Aorta (tissue), 5 donors: ENCODE data around the gene KASH5. TPM values are rescaled to one million over a fixed set of nuclear protein-coding genes. Genes with fewer than 3 reads are reported as not detected.
"Not testable (repeated sequence)": the region's sequence is repeated elsewhere in the genome, so short reads cannot be mapped to it uniquely, and the experiment has no call there.

Experiments
- ATAC-seq: fragments of 200-7000 bp; cut with Tn5 transposase; one replicate; pipeline ENCODE4 v1.9.1; 2022; ENCODE audit warnings: moderate library complexity; ENCODE audit not compliant: low FRiP score
- DNase-seq, 2 donors: peaks; one replicate each; pipeline ENCODE4 v3.0.0-alpha.2; 2020
- H3K27ac ChIP-seq, 2 donors: one replicate each; pipeline ENCODE4 v1.5.1; 2013; ENCODE audit warnings: low read length in 2 of 2, mild to moderate bottlenecking in 2 of 2, moderate library complexity in 2 of 2, control low read depth in 1 of 2, inconsistent platforms in 1 of 2, low read depth in 1 of 2
- H3K27me3 ChIP-seq, 2 donors: one replicate each; pipeline ENCODE4 v1.6.1; 2013; ENCODE audit warnings: control low read depth in 1 of 2, low read length in 1 of 2, mild to moderate bottlenecking in 1 of 2, moderate library complexity in 1 of 2; ENCODE audit not compliant: insufficient read depth in 2 of 2, control insufficient read depth in 1 of 2
- H3K36me3 ChIP-seq, 2 donors: one replicate each; pipeline ENCODE4 v1.6.1; 2013; ENCODE audit warnings: control low read depth in 1 of 2, low read length in 1 of 2, mild to moderate bottlenecking in 1 of 2; ENCODE audit not compliant: insufficient read depth in 2 of 2, control insufficient read depth in 1 of 2
- H3K4me1 ChIP-seq, 2 donors: one replicate each; pipeline ENCODE4 v1.6.1; 2013; ENCODE audit warnings: low read length in 2 of 2, control low read depth in 1 of 2, mild to moderate bottlenecking in 1 of 2, moderate library complexity in 1 of 2; ENCODE audit not compliant: insufficient read depth in 2 of 2, control insufficient read depth in 1 of 2
- H3K4me3 ChIP-seq, 2 donors: one replicate each; pipeline ENCODE4 v1.5.1; 2013; ENCODE audit warnings: low read length in 2 of 2, control low read depth in 1 of 2, mild to moderate bottlenecking in 1 of 2
- H3K9me3 ChIP-seq: one replicate; pipeline ENCODE4 v1.6.1; 2013; ENCODE audit warnings: mild to moderate bottlenecking, low read length; ENCODE audit not compliant: control insufficient read depth
- WGBS, 2 donors: extraction: QIAGEN DNeasy Blood & Tissue Kit; methylation state at CpG; one replicate each; pipeline ENCODE4 v1.1.7; 2013; 5-methylcytosine and 5-hydroxymethylcytosine counted together
- intact Hi-C, 2 donors: fragments of 100-400 bp; cut with DNase I; formaldehyde crosslinking; loops; one replicate each; pipeline versions ENCODE4 v1.14.2 to v1.15.0; 2022
- polyA plus RNA-seq, 2 donors: library from polyadenylated mRNA; stranded (reverse); fragments of 200-250 nt; gene quantifications; one replicate each; pipeline ENCODE4 v1.2.3, GENCODE V29; 2013
- total RNA-seq, 2 donors: library from RNA; stranded (reverse); fragmentation: NEBNext Ultra II Directional; extraction: Animal tissue kit (Norgen Biotek cat#: 25700); gene quantifications; one replicate each; pipeline ENCODE4 v1.2.1, GENCODE V29; 2021
- donor health status: healthy with polysubstance abuse.
- donor health status: Bipolar disorder and iron deficiency.
- donor health status: DM: no; HTN: no; CAD: no.
- donor health status: DM: no; HTN: no; CAD: no.
- donor health status: DM: yes; HTN: yes; CAD: no.

Gene KASH5
- total and polyA plus RNA-seq, 4 donors: not detected

DNA sequence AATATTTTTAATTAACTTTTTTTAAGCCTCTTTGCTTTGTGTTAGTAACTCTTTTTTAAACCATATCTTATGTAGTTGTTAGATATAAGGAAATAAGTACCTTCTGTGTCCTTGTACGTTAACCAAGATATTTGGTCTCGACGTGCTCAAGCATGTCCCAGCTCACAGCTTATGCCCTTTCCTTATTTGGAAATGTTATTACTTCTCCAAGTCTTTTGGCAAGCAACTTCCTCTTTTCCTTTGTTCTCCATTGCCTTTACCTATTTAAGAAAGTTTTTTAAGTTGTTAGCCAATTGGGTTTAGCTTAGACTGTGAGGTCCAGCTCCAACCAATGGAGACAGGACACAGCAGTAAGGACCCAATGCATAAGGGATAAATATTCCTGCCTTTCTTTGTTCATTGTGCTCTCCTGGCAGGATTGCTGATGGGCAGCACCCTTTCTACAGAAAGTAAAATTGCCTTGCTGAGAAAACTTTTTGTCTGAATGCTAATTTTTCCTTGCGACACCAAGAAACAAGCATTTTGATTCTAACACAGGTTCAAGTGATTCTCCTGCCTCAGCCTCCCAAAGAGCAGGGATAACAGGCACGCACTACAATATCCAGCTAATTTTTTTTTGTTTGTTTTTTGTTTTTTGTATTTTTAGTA, 19.2 kb upstream of the KASH5 start:
- Histone ChIP-seq H3K27me3 (no peaks in the 10 kb centered on the region), H3K9me3 (peaks cover 14% of the 10 kb centered on the region), H3K27ac (no peak overlapping the region), H3K36me3 (no peaks in the 10 kb centered on the region), H3K4me3 (no peak overlapping the region), H3K4me1 (no peaks in the 10 kb centered on the region)
- DNase-seq: no peak
- no peak for ATAC-seq
- WGBS, 2 donors: 77 to 92% methylated on average over 5 of the region's 5 CpGs
- intact Hi-C loops: no loop called here

DNA sequence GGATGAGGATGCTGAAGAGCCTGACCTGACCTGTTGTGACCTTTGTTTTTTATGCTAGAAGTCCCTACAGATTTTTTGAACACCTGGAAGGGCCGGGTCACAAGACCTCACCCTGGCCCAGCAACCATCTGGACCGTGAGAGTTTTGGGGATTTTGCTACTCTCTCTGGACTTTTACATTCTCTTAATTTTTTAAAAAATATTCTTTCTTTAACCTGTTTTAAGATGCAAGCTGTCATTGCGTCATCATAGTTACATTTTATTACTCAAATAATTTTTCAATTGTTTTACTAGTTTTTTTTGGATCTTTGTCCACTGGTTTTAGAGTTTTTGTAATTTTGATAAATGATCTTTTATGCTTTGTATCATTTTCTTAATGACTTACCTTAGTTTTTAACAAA, 16.9 kb upstream of the KASH5 start:
- Histone ChIP-seq H3K4me3 (no peak overlapping the region), H3K9me3 (peaks cover 14% of the 10 kb centered on the region), H3K4me1 (no peaks in the 10 kb centered on the region), H3K27ac (no peak overlapping the region), H3K27me3 (no peaks in the 10 kb centered on the region), H3K36me3 (no peaks in the 10 kb centered on the region)
- WGBS, 2 donors: 73 to 74% methylated on average over 3 of the region's 3 CpGs
- intact Hi-C loops: no loop called here
- no peak for DNase-seq
- ATAC-seq: no peak

DNA sequence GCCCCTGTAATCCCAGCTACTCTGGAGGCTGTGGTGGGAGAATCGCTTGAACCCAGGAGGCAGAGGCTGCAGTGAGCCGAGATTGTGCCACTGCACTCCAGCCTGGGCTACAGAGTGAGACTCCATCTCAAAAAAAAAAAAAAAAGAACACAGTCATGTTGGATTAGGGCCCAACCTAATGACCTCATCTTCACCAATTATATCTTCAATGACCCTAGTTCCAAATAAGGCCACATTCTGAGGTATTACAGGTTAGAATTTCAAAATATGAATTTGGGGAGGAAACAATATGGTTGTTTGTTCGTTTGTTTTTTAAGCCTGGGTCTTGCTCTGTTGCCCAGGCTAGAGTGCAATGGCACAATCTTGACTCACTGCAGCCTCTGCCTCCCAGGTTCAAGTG, 14.9 kb upstream of the KASH5 start:
- H3K4me1 ChIP-seq, H3K4me3 ChIP-seq, H3K27me3 ChIP-seq, ATAC-seq, intact Hi-C loops, H3K36me3 ChIP-seq, H3K27ac ChIP-seq, DNase-seq: not testable (repeated sequence)
- WGBS, 2 donors: 81 to 82% methylated on average over 3 of the region's 3 CpGs
- H3K9me3 ChIP-seq: peaks cover 14% of the 10 kb centered on the region

DNA sequence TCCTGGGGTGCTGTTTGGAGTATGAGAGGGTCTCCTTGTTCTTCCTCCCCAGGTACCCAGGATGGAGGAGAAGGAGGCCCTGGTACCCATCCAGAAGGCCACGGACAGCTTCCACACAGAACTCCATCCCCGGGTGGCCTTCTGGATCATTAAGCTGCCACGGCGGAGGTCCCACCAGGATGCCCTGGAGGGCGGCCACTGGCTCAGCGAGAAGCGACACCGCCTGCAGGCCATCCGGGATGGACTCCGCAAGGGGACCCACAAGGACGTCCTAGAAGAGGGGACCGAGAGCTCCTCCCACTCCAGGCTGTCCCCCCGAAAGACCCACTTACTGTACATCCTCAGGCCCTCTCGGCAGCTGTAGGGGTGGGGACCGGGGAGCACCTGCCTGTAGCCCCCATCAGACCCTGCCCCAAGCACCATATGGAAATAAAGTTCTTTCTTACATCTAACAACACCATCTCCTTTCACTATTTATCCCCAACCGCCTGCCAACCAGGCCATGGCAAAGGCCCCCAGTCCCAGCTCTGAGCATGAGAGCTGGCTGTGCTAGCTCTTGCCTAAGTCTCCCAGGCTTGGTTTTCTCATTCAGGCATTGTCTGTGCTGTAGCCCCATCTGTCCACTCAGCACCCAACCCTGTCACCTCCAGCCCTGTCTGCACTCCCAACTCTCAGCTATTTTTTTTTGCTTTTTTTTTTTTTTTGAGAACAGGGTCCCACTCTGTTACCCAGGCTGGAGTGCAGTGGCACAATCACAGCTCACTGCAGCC, 13.2 kb upstream of the KASH5 start:
- Histone ChIP-seq H3K4me3 (no peak overlapping the region), H3K27me3 (no peaks in the 10 kb centered on the region), H3K4me1 (no peaks in the 10 kb centered on the region), H3K36me3 (no peaks in the 10 kb centered on the region), H3K27ac (no peak overlapping the region), H3K9me3 (peaks cover 7% of the 10 kb centered on the region)
- ATAC-seq: no peak
- intact Hi-C loops: no loop called here
- 86 to 92% methylated on average over 16 of the region's 16 CpGs for WGBS, 2 donors
- no peak for DNase-seq

DNA sequence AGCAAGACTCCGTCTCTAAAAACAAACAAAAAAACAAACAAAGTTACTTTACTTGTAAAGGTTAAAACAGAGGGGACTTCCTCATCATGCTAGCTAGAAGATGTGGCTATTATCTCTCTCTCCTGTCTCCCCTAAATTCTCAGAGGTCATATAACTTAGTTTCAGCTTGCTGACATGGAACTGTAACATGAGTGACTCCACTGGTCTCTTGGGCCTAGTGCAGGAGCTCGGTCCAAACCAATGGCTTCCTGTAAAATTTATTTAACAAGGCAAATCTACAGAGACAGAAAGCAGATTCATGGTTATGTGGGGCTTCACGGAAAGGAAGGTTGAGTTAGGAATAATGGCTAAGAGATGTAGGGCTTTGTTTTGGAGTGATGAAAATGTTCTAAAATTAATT, 9.5 kb upstream of the KASH5 start:
- 72 to 79% methylated on average over 3 of the region's 3 CpGs for WGBS, 2 donors
- H3K27me3 ChIP-seq: no peaks in the 10 kb centered on the region
- no peaks in the 10 kb centered on the region for H3K36me3 ChIP-seq
- intact Hi-C loops: no loop called here
- no peak overlapping the region for H3K4me3 ChIP-seq
- no peak for ATAC-seq
- no peak for DNase-seq
- H3K9me3 ChIP-seq: peaks cover 4% of the 10 kb centered on the region
- H3K4me1 ChIP-seq: no peaks in the 10 kb centered on the region
- no peak overlapping the region for H3K27ac ChIP-seq

DNA sequence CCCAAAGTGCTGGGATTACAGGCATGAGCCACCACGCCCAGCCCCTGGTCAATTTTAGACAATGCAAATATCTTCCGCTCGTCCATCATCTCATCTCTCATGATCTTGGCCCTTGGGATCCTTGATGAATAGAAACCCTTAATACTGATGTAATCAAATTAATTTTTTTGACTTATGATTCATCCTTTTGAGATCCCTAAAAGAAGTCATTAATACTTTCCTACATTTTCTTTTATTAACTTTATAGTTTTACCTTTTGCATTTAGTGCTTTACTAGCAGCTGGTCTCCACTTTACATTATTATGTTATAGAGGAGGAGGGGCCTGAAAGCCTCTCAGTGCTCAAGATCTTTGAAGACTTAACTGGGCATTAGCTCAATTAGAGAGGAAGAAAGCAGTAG, 7.7 kb upstream of the KASH5 start:
- ATAC-seq: no peak
- no peak overlapping the region for H3K4me3 ChIP-seq
- intact Hi-C loops: no loop called here
- H3K36me3 ChIP-seq: no peaks in the 10 kb centered on the region
- H3K4me1 ChIP-seq: no peaks in the 10 kb centered on the region
- no peaks in the 10 kb centered on the region for H3K27me3 ChIP-seq
- H3K27ac ChIP-seq: no peak overlapping the region
- peaks cover 4% of the 10 kb centered on the region for H3K9me3 ChIP-seq
- no peak for DNase-seq
- WGBS, 2 donors: 91 to 92% methylated on average over 3 of the region's 3 CpGs

DNA sequence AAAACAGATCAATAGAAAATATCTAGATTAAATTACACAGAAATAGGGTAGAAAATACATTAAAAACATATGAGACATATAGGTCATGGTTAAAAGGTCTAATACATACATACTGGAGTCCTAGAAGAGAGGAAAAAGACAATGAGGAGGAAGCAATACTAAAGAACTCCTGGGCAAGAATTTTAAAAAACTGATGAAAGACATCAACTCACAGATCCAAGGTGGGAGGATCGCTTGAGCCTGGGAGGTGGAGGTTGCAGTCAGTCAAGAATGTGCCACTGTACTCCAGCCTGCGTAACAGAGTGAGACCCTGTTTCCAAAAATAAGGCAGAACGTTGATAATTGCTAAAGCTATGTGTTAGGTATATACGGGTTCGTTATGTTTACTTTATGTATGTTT, 5.4 kb upstream of the KASH5 start:
- Histone ChIP-seq H3K9me3 (peaks cover 4% of the 10 kb centered on the region), H3K4me1 (no peaks in the 10 kb centered on the region), H3K4me3 (no peak overlapping the region), H3K27me3 (no peaks in the 10 kb centered on the region), H3K36me3 (no peaks in the 10 kb centered on the region), H3K27ac (no peak overlapping the region)
- intact Hi-C loops: no loop called here
- 85 to 90% methylated on average over 5 of the region's 5 CpGs for WGBS, 2 donors
- ATAC-seq (no peak), DNase-seq (no peak)

GRCh38 chr19:49383599-49383998, 4.5 kb upstream of the KASH5 start:
- Histone ChIP-seq H3K9me3 (peaks cover 4% of the 10 kb centered on the region), H3K4me1 (no peaks in the 10 kb centered on the region), H3K4me3 (no peak overlapping the region), H3K27ac (no peak overlapping the region), H3K27me3 (no peaks in the 10 kb centered on the region), H3K36me3 (no peaks in the 10 kb centered on the region)
- 40 to 46% methylated on average over 1 of the region's 1 CpG for WGBS, 2 donors
- intact Hi-C loops: no loop called here
- ATAC-seq (no peak), DNase-seq (no peak)

- intact Hi-C loops: no loop called here
- no peak for DNase-seq
- H3K4me1 ChIP-seq: no peaks in the 10 kb centered on the region
- no peak overlapping the region for H3K4me3 ChIP-seq
- WGBS, 2 donors: 84 to 86% methylated on average over 20 of the region's 20 CpGs
- no peaks in the 10 kb centered on the region for H3K9me3 ChIP-seq
- H3K36me3 ChIP-seq: no peaks in the 10 kb centered on the region
- no peak overlapping the region for H3K27ac ChIP-seq
- H3K27me3 ChIP-seq: no peaks in the 10 kb centered on the region
- no peak for ATAC-seq
These were observed 1.4 kb downstream of the KASH5 start for GRCh38 chr19:49389406-49389805.
